GM21825 (cell line): ENCODE data around the gene TTYH2.

Experiments used
- ATAC-seq: cut with Tn5 transposase; IDR thresholded peaks from one replicate; pipeline ENCODE4 v1.9.1; 2021; ENCODE audit warnings: mild to moderate bottlenecking, moderate library complexity; ENCODE audit not compliant: unreplicated experiment

TTYH2 gene

DNA sequence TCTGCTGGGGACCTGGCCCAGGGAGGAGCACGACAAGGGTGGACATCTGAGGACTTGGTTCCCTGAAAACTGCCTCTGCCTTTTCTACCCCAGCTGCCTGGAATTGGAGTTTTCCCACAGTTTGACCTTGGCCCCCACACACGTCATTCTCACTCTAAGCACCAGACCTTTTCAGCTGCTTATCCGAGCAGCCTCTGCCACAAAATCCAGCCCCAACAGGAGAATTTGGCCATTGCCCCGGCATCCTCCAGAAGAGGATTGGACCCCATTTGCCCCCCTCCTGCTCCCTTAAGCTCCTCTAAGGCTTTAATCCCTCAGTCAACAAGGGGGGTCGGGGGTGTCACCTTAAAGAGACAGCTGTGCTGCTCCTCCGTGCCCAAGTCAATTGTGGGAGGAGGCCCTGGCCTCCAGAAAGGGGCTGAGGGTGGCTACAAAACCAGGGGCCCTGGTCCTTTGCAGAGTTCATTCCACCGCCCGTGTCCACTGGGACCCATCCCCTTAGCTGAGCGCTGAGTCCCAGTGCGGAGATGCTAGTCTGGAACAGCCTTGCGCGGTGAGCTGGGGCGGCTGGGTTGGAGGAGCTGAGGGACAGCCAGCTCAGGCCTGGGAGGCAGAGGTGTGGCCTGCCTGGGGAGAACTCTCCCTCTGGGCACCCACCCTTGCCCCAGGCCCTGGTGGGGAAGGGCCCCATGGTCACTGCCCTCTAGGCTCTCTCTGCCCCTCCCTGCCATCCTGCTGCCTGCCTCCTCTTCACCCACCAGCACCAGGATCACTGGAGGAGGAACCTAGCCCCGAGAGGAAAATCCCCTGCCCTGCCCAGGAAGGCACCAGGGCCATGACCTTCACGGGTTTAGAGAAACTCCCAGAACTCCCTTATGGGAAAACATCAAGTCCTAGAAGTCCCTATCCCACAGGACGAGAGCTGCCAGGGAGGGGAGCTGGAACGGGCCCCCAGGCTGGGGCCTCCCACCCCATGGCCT lies 18.8 kb downstream of the TTYH2 start:
- ATAC-seq, result no peak

GRCh38 chr17:74233937-74234336 lies 20.6 kb downstream of the TTYH2 start:
- no peak for ATAC-seq

- no peak for ATAC-seq
Measured at GRCh38 chr17:74234486-74234885, 21.1 kb downstream of the TTYH2 start.

GRCh38 chr17:74235040-74235581 lies 21.7 kb downstream of the TTYH2 start:
- ATAC-seq, result no peak

GRCh38 chr17:74235911-74236371 lies 22.6 kb downstream of the TTYH2 start:
- no peak for ATAC-seq

- no peak for ATAC-seq
Measured at GRCh38 chr17:74237321-74237720, 23.9 kb downstream of the TTYH2 start.

- ATAC-seq, result no peak
Measured at GRCh38 chr17:74239172-74239571, 25.8 kb downstream of the TTYH2 start.

- ATAC-seq, result no peak
Measured at GRCh38 chr17:74240618-74241205, 27.3 kb downstream of the TTYH2 start.

DNA sequence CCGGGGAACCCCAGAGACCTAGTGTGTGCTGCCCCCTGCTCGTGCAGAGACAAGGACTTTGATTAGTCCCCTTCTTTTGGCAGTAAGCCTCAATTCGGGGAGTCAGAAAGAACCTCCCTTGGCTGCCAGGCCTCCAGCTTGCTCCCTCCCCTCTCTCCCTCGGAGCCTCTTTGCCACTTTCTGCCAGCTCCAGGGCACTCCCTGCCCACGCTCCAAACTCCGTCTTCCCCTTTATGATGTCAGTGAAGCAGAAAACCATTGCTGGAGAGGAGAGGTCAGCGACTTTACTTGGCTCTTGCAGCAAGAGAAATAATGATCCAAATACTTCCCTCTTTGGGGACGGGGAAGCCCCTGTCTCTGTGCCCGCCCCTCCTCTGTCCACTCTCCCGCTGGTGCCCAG lies 28.1 kb downstream of the TTYH2 start:
- ATAC-seq, result no peak

DNA sequence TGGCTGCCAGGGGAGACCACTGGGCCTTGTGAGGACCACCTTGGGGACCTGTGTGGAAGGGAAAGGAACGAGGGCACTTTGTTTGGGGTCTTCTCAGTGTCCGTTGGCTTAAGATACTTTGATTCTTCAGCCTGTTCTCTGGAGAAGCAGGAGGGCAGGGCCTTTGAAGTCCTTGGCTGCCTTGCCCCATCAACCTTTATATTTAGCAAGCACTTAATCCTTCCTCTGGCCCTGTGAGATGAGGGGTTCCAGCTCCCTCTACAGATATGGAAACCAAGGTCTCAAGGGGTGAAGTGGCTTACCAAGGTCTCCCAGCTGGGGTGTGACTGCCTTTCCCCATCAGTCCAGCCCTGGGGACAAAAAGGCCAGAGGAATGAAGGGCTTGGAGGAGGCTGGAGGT lies 28.5 kb downstream of the TTYH2 start:
- no peak for ATAC-seq

DNA sequence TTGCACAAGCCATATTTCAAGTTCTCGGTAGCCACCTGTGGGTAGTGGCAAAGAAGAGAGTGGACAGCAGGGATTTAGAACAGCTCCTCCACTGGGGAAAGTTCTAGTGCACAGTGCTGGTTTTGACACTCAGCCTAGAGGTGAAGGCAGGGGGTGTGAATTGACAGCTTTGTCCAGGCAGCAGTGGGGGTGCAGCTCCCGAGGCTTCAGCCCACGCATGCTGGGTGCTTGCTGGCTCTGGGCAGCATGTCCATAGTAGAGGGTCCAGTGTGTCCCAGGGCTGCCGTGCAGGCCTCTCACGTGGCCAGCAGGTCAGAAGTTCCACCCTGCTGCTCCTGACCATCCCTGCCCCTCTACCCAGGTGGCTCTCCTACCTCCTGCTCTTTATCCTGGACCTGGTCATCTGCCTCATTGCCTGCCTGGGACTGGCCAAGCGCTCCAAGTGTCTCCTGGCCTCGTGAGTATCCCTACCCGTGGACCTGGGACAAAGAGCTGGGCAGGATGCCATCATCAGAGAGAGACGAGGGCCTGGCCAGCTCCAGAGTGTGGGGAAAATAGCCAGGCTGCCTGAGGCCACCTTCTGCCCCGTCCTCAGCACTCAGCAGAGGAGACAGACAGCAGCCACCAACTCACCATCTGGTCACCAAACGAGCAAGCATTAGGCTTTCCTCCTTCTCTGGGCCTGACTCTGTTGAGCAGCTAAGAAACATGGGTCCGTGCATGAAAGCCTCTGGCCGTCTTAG lies 29.8 kb downstream of the TTYH2 start:
- ATAC-seq, result no peak

- ATAC-seq, result no peak
Measured at GRCh38 chr17:74244128-74244527, 30.8 kb downstream of the TTYH2 start.

- ATAC-seq, result no peak
Measured at GRCh38 chr17:74244548-74244947, 31.2 kb downstream of the TTYH2 start.

GRCh38 chr17:74245145-74245831 lies 31.9 kb downstream of the TTYH2 start:
- no peak for ATAC-seq

GRCh38 chr17:74245871-74246270 lies 32.5 kb downstream of the TTYH2 start:
- no peak for ATAC-seq

DNA sequence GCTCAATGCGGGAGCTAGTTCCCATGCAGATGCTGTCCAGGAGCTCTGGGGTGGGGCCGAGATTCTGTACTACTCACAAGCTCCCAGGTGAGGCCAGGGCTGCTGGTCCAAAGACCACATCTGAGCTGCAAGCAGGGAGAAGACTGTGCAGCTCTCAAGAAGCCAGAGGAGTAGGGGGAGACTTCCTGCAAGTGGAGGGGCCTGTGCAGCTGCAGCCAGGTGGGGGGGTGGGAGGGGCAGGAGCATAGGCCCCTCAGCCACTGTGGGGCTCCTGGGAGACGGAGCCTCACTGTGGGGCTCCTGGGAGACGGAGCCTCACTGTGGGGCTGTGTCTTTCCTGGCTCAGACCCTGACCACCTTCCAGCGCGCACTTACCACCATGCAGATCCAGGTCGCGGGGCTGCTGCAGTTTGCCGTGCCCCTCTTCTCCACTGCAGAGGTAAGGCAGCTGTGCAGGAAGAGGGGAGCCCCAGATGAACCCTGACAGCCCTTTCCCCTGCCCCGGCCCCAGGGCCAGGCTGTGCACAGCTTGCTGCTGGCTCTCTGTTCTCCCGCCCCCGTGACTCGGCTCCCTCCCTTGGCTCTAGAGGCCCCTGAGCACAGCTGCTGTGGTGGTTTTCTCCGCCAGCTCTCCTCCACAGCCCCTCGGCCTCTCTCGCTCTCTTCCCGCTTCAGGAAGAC lies 36.4 kb downstream of the TTYH2 start:
- ATAC-seq, result no peak

DNA sequence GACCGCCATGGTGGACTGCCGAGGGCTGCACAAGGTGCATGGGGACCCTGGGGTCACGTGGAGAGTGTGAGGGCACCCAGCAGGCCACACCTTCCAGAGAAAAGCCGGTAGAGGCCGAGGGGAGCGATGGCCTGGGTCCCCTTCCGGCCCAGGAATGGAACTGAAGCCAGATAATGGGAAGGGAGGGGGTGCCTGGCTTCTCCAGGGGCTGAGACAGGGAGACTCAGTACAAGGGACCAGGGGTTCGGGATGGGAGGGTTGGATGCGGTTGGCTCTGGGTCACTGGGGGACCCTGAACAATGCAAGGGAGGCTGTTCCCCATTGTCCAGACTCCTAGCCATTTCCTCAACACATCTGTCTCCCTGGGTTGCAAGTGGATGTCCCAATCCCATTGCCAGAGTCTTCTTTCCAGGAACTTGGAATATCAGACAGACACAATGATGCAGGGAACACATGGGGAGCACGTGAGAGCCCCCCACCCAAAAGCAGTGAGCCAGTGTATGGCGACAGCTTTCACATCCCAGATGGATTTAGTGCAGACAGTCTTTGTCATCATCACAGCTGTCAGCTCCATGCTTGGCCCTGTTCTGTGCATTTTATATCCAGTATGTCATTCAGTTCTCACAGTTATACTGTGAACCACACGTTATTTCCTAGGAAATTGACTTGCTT lies 37.1 kb downstream of the TTYH2 start:
- no peak for ATAC-seq

DNA sequence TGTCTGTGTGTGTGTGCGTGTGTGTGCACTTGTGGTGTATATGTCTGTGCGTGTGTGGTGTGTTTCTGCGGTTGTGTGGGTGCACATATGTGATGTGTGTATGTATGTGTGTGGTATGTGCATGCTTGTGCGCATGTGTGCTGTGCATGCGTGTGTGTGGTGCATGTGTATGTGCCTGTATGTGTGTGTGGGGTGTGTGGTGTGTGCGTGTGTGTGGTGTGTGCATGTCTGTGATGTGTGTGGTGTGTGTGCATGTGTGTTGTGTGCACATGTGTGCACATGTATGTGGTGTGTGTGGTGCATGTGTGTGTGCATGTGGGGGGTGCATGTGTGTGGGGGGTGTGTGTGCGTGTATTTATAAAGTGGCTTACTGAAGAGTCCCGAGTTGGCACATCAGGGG lies 37.7 kb downstream of the TTYH2 start:
- no peak for ATAC-seq

GRCh38 chr17:74251569-74251968 lies 38.2 kb downstream of the TTYH2 start:
- ATAC-seq, result no peak

- ATAC-seq, result no peak
Measured at GRCh38 chr17:74252211-74252610, 38.8 kb downstream of the TTYH2 start.
